ENCODE results near the gene CLECL1.
"Not testable (repeated sequence)": the region's sequence is repeated elsewhere in the genome, so short reads cannot be mapped to it uniquely, and the experiment has no call there.

Gene CLECL1

DNA sequence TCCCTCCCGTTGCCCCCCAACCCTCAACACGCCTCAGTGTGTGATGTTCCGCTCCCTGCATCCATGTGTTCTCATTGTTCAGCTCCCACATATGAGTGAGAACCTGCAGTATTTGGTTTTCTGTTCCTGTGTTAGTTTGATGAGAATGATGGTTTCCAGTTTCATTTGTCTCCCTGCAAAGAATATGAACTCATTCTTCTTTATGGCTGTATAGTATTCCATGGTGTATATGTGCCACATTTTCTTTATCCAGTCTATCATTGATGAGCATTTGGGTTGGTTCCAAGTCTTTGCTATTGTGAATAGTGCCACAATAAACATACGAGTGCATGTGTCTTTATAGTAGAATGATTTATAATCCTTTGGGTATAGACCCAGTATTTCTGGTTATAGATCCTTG, 50.4 kb downstream of the CLECL1 start:
- H3K4ac ChIP-seq (ENCODE audit: low read depth in 1 of 2, low read length in 2 of 2); H4K91ac ChIP-seq (ENCODE audit: low read length); H3K4me1 ChIP-seq (ENCODE audit: control insufficient read depth, insufficient read depth, low read depth, low read length); H2BK12ac ChIP-seq (ENCODE audit: low read length in 2 of 2); H3K23ac ChIP-seq (ENCODE audit: low read length in 2 of 2); H2AK5ac ChIP-seq (ENCODE audit: low read length, severe bottlenecking); H2AFZ ChIP-seq (ENCODE audit: low read depth, low read length); H3K4me2 ChIP-seq (ENCODE audit: low read length, poor library complexity, severe bottlenecking); H4K8ac ChIP-seq (ENCODE audit: low read length); DNase-seq; H2BK5ac ChIP-seq (ENCODE audit: low read depth, low read length, poor library complexity, severe bottlenecking); H3K18ac ChIP-seq (ENCODE audit: low read depth in 1 of 2, low read length in 2 of 2); H3K27ac ChIP-seq (ENCODE audit: low read length, poor library complexity, severe bottlenecking); H3K14ac ChIP-seq (ENCODE audit: low read length in 2 of 2); H3K79me1 ChIP-seq (replicated peaks; ENCODE audit: low read length, poor library complexity, severe bottlenecking); H3K4me3 ChIP-seq (ENCODE audit: insufficient read depth in 1 of 2, low read depth in 1 of 2, low read length in 2 of 2); H2BK120ac ChIP-seq (ENCODE audit: low read depth, low read length); H2BK15ac ChIP-seq (ENCODE audit: low read depth, poor library complexity, severe bottlenecking); H3K9me3 ChIP-seq (ENCODE audit: control insufficient read depth, low read length); H3K27me3 ChIP-seq (ENCODE audit: control insufficient read depth in 1 of 2, insufficient read depth in 1 of 2, low read length in 2 of 2); H3K9ac ChIP-seq (ENCODE audit: low read length): not testable (repeated sequence)
- peaks cover 6 to 18% of the 10 kb centered on the region in 2 experiments for H3K36me3 ChIP-seq (ENCODE audit: control insufficient read depth in 1 of 2, insufficient read depth in 2 of 2, low read depth in 1 of 2, low read length in 2 of 2)
- WGBS: no CpG with 5 or more reads among the region's 4 CpGs

GRCh38 chr12:9674226-9674590, 58.7 kb downstream of the CLECL1 start:
- no peak overlapping the region for H3K4me2 ChIP-seq (ENCODE audit: low read length, poor library complexity, severe bottlenecking)
- H2BK12ac ChIP-seq (ENCODE audit: low read length in 2 of 2): peak overlapping the region; percentile 41 to 43
- H3K79me1 ChIP-seq (replicated peaks; ENCODE audit: low read length, poor library complexity, severe bottlenecking): peaks cover 2% of the 10 kb centered on the region
- no peak overlapping the region for H2AFZ ChIP-seq (ENCODE audit: low read depth, low read length)
- peak overlapping the region; percentile 71 for H2BK15ac ChIP-seq (ENCODE audit: low read depth, poor library complexity, severe bottlenecking)
- H2AK5ac ChIP-seq (ENCODE audit: low read length, severe bottlenecking): peak overlapping the region; percentile 23
- H3K18ac ChIP-seq (ENCODE audit: low read depth in 1 of 2, low read length in 2 of 2): peak overlapping the region; percentile 63 to 79
- no peak overlapping the region for H3K9ac ChIP-seq (ENCODE audit: low read length)
- H3K4ac ChIP-seq (ENCODE audit: low read depth in 1 of 2, low read length in 2 of 2): peak overlapping the region; percentile 16 to 32
- H3K36me3 ChIP-seq (ENCODE audit: control insufficient read depth in 1 of 2, insufficient read depth in 2 of 2, low read depth in 1 of 2, low read length in 2 of 2): no peaks in the 10 kb centered on the region
- no peak for DNase-seq
- no peak overlapping the region for H2BK5ac ChIP-seq (ENCODE audit: low read depth, low read length, poor library complexity, severe bottlenecking)
- peak overlapping the region; percentile 50 for H3K27ac ChIP-seq (ENCODE audit: low read length, poor library complexity, severe bottlenecking)
- no peaks in the 10 kb centered on the region for H3K27me3 ChIP-seq (ENCODE audit: control insufficient read depth in 1 of 2, insufficient read depth in 1 of 2, low read length in 2 of 2)
- H3K23ac ChIP-seq (ENCODE audit: low read length in 2 of 2): no peak overlapping the region
- peaks cover 12% of the 10 kb centered on the region for H3K4me1 ChIP-seq (ENCODE audit: control insufficient read depth, insufficient read depth, low read depth, low read length)
- peak overlapping the region in 1 of 2 experiments; percentile 21 for H3K4me3 ChIP-seq (ENCODE audit: insufficient read depth in 1 of 2, low read depth in 1 of 2, low read length in 2 of 2)
- H4K91ac ChIP-seq (ENCODE audit: low read length): peak overlapping the region; percentile 75
- H3K9me3 ChIP-seq (ENCODE audit: control insufficient read depth, low read length): no peaks in the 10 kb centered on the region
- WGBS: 94% methylated on average over 2 of the region's 2 CpGs
- no peak overlapping the region for H3K14ac ChIP-seq (ENCODE audit: low read length in 2 of 2)
- H4K8ac ChIP-seq (ENCODE audit: low read length): peak overlapping the region; percentile 85
- peak overlapping the region; percentile 45 for H2BK120ac ChIP-seq (ENCODE audit: low read depth, low read length)

GRCh38 chr12:9673404-9674225, 59.3 kb downstream of the CLECL1 start:
- 45% methylated on average over 6 of the region's 6 CpGs for WGBS
- Histone ChIP-seq H2BK15ac (ENCODE audit: low read depth, poor library complexity, severe bottlenecking) (peak overlapping the region; percentile 73), H3K27me3 (ENCODE audit: control insufficient read depth in 1 of 2, insufficient read depth in 1 of 2, low read length in 2 of 2) (no peaks in the 10 kb centered on the region), H3K36me3 (ENCODE audit: control insufficient read depth in 1 of 2, insufficient read depth in 2 of 2, low read depth in 1 of 2, low read length in 2 of 2) (no peaks in the 10 kb centered on the region), H4K91ac (ENCODE audit: low read length) (peak overlapping the region; percentile 75), H2AK5ac (ENCODE audit: low read length, severe bottlenecking) (peak overlapping the region; percentile 44), H2BK120ac (ENCODE audit: low read depth, low read length) (peak overlapping the region; percentile 64), H2BK5ac (ENCODE audit: low read depth, low read length, poor library complexity, severe bottlenecking) (no peak overlapping the region), H3K27ac (ENCODE audit: low read length, poor library complexity, severe bottlenecking) (peak overlapping the region; percentile 69), H4K8ac (ENCODE audit: low read length) (peak overlapping the region; percentile 85), H3K9me3 (ENCODE audit: control insufficient read depth, low read length) (no peaks in the 10 kb centered on the region), H3K4ac (ENCODE audit: low read depth in 1 of 2, low read length in 2 of 2) (peak overlapping the region; percentile 35 to 56), H3K14ac (ENCODE audit: low read length in 2 of 2) (no peak overlapping the region), H3K4me3 (ENCODE audit: insufficient read depth in 1 of 2, low read depth in 1 of 2, low read length in 2 of 2) (peak overlapping the region in 1 of 2 experiments; percentile 21), H2BK12ac (ENCODE audit: low read length in 2 of 2) (peak overlapping the region; percentile 43 to 72), H3K9ac (ENCODE audit: low read length) (peak overlapping the region; percentile 43), H2AFZ (ENCODE audit: low read depth, low read length) (no peak overlapping the region), H3K18ac (ENCODE audit: low read depth in 1 of 2, low read length in 2 of 2) (peak overlapping the region; percentile 76 to 79), H3K23ac (ENCODE audit: low read length in 2 of 2) (no peak overlapping the region), H3K4me1 (ENCODE audit: control insufficient read depth, insufficient read depth, low read depth, low read length) (peaks cover 12% of the 10 kb centered on the region), H3K4me2 (ENCODE audit: low read length, poor library complexity, severe bottlenecking) (peak overlapping the region; percentile 36), H3K79me1 (replicated peaks; ENCODE audit: low read length, poor library complexity, severe bottlenecking) (peaks cover 2% of the 10 kb centered on the region)
- DNase-seq: peak; percentile 92

All from mesenchymal stem cell (in vitro differentiated cells and primary cell).